Ovary (tissue), 3 donors: ENCODE measurements around the gene EPHB6.

Experiments used
- EP300 ChIP-seq: sonication (generic); formaldehyde crosslinking; IDR thresholded peaks from one replicate; pipeline ENCODE4 v1.6.1; 2017; ENCODE audit warnings: antibody characterized with exemption
- POLR2A ChIP-seq: fragments of 450-650 bp; IDR thresholded peaks from one replicate; pipeline ENCODE4 v1.6.1; 2017; ENCODE audit warnings: antibody characterized with exemption, mild to moderate bottlenecking, moderate library complexity
- TF ChIP-seq, protein P1 (sequence below), 3 donors: fragments of 450-650 bp in 2 of 3; fragments of 200-600 bp in 1 of 3; IDR thresholded peaks; one replicate each; pipeline versions ENCODE4 v1.5.1 to v1.8.0; 2016 to 2022; ENCODE audit warnings: antibody characterized with exemption in 3 of 3, mild to moderate bottlenecking in 1 of 3
- donor health status: DM: no; HTN: no; CAD: no.

DNA sequence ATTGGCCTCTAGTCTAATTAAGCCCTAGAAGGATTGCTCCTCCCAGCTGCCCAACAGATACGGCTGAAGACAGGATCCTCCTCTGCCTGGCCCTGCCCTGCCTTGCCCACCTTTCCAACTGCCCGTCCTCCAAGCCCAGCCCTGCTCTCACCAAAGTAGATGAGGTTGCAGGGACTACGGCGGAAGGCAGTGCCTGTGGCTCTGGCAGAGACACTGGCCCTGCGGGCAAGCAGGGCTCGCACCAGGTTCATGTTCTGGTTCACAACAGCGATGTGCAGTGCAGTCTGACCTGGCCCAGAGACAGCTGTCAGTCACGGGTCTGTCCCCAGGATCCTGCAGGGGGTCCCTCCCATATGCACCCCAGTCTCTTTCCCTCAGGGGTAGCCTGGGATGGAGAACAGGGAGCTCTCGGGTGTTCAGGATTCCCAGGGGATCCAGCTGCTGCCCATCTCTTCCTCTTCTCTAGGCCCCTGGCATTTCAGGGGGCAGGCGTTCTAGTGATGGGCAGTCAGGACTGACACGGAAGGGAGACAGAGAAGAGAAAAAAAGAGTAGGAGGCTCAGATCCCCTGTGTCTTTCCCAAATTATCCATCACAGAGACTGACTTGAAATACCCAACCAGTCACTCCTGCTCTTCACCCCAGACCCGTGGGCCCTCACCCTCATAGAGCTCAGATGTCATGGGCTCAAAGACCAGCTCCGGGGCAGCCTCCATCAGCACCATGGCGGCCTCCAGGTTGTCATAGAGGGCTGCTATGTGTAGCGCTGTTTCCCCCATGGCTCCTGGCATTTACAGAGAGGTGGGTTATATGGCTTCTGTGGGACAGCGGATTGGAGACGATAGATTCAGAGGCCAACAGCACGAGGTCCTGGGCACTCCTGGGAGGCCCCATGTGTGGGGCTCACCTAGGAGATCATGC is 22.4 kb downstream of the EPHB6 start:
- TF ChIP-seq, protein P1, sequence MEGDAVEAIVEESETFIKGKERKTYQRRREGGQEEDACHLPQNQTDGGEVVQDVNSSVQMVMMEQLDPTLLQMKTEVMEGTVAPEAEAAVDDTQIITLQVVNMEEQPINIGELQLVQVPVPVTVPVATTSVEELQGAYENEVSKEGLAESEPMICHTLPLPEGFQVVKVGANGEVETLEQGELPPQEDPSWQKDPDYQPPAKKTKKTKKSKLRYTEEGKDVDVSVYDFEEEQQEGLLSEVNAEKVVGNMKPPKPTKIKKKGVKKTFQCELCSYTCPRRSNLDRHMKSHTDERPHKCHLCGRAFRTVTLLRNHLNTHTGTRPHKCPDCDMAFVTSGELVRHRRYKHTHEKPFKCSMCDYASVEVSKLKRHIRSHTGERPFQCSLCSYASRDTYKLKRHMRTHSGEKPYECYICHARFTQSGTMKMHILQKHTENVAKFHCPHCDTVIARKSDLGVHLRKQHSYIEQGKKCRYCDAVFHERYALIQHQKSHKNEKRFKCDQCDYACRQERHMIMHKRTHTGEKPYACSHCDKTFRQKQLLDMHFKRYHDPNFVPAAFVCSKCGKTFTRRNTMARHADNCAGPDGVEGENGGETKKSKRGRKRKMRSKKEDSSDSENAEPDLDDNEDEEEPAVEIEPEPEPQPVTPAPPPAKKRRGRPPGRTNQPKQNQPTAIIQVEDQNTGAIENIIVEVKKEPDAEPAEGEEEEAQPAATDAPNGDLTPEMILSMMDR (IDR thresholded peaks at IDR 0.05): no peak
- TF ChIP-seq POLR2A (no peak), EP300 (no peak)
